GM12865 (cell line): ENCODE measurements around the gene HIPK2.

Experiments used
- DNase-seq: peaks from one replicate; pipeline ENCODE4 v3.0.0; 2010; ENCODE audit warnings: low read depth
- H3K4me3 ChIP-seq: 2 replicates; pipeline ENCODE4 v1.5.1; 2011; ENCODE audit warnings: mild to moderate bottlenecking, low read depth, low read length, control low read depth
- TF ChIP-seq, protein P1 (sequence below): IDR thresholded peaks from 2 replicates; pipeline ENCODE4 v1.5.1; 2011; ENCODE audit warnings: low read length, control low read depth, low read depth, inconsistent platforms; ENCODE audit not compliant: insufficient read depth; ENCODE audit errors: missing control alignments

HIPK2 gene

DNA sequence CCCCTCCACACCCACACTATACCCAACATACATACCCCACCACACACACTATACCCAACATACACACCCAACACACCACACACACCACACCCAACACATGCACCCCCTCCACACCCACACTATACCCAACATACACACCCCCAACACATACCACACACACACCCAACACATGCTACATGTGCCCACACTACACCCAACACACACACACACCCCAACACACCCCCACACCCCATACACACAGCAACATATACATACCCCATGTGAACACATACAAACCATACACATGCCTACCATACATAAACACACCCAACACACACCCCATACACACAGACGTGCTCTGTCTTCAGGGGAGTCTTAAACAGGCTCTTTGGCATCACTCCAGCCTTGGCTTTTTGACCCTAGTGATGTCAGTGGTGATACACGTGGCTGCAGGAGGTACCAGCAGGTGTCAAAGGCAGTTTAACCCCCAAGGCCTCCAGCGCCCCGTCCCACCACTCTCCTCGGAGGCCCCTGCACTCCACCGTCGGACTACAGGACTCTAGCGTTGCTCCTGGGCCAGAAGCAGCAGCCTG, 73.4 kb downstream of the HIPK2 start:
- TF ChIP-seq, protein P1, sequence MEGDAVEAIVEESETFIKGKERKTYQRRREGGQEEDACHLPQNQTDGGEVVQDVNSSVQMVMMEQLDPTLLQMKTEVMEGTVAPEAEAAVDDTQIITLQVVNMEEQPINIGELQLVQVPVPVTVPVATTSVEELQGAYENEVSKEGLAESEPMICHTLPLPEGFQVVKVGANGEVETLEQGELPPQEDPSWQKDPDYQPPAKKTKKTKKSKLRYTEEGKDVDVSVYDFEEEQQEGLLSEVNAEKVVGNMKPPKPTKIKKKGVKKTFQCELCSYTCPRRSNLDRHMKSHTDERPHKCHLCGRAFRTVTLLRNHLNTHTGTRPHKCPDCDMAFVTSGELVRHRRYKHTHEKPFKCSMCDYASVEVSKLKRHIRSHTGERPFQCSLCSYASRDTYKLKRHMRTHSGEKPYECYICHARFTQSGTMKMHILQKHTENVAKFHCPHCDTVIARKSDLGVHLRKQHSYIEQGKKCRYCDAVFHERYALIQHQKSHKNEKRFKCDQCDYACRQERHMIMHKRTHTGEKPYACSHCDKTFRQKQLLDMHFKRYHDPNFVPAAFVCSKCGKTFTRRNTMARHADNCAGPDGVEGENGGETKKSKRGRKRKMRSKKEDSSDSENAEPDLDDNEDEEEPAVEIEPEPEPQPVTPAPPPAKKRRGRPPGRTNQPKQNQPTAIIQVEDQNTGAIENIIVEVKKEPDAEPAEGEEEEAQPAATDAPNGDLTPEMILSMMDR = no peak
- peak; percentile 36 for DNase-seq
- 0 out of 2 replicates have a peak overlapping the region, but pooled peaks have one; percentile 0 for H3K4me3 ChIP-seq

DNA sequence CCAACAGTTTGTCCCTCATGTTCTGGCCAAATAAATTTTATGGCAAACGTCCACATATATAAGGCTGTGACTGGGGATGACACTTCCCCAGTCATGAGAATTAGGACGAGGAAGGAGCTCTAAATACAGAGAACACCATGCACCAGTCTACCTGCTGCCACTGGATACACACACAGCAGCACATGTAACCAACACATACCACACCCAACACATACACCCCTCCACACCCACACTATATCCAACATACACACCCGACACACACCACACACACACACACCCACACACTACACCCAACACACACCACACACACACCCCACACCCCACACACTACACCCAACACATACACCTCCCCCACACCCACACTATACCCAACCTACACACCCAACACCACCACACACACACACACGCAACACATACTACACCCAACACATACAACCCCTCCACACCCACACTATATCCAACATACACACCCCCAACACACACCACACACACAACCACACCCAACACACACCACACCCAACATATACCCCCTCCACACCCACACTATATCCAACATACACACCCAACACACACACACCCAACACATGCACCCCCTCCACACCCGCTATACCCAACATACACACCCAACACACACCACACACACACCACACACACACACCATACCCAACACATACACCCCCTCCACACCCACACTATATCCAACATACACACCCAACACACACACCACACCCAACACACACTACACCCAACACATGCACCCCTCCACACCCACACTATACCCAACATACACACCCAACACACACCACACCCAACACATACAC, 74.1 kb downstream of the HIPK2 start:
- TF ChIP-seq, protein P1 = no peak
- DNase-seq = peak; percentile 80
- peak overlapping the region; percentile 11; the same call in 1 of the 2 replicates for H3K4me3 ChIP-seq

DNA sequence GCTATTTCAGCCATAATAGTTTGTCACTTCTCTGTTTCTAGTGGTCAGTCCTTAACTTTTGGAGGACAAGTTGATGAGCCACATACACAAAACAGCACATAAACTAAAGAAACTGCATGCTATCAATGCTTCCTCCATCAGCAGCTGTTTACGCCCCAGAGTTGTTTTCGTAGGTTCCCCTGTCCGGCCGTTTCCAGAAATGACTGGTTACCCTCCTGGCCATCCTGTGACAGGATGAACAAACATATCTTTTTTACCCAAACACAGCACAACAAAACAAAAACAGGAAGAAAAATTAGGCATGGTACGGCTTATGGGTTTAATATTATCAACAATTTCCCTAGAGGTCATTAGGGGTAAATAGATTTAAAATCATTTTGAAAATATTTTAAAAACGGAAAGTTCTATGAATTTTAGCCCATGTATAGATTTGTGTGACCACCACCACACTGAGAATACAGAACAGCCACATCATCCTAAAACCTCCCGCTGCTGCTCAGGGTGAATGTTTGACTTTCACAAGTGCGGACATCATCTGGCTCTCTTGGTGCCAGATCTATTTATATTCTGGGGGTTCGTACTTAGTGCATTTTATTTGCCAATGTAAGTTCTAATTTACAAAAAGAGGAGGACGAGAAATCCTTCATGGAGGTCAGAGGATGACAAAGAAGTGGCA, 74.8 kb downstream of the HIPK2 start:
- DNase-seq = peak; percentile 96
- H3K4me3 ChIP-seq = peak overlapping the region; percentile 11; the same call in 1 of the 2 replicates
- TF ChIP-seq, protein P1 = no peak

DNA sequence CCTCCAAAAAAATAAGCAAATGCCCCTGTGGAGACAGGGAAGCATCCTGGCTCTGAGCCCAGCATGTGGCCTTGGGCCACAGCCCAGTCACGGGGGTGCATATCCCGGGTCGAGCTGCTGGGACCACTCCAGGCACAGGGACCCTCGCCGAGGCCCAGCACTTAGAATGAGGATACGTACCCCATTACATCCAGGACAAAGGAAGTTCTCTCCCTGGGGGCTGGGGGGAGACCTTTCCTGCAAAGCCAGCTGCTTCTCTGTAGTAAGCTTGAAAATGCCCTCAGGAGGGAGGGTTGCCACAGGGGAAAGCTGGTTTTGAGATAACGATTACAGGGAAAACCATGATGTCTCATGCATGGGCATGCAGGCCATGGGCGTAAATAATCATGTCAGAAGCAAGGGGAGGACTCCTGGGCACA, 75.5 kb downstream of the HIPK2 start:
- H3K4me3 ChIP-seq = no peak overlapping the region
- TF ChIP-seq, protein P1 = no peak
- DNase-seq = no peak

DNA sequence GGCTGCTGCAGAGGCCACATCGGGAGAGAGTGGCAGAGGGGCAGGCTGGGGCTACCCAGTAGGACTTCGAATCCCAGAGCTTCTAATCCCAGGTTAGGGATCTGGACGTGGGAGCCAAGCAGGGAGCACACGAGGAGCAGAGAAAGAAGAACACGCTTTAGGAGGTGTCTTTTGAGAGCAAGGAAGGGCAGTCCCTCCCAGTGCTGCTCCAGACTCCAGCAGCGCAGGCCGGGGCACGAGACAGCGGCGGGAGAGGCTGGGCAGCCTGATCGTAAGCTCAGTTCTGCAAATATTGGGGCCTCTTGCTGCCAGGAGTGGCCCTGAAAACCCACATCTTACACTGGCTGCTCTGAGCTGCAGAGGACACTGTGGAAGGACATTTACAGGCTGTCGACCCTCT, 75.9 kb downstream of the HIPK2 start:
- TF ChIP-seq, protein P1 = no peak
- DNase-seq = no peak
- no peak overlapping the region for H3K4me3 ChIP-seq

DNA sequence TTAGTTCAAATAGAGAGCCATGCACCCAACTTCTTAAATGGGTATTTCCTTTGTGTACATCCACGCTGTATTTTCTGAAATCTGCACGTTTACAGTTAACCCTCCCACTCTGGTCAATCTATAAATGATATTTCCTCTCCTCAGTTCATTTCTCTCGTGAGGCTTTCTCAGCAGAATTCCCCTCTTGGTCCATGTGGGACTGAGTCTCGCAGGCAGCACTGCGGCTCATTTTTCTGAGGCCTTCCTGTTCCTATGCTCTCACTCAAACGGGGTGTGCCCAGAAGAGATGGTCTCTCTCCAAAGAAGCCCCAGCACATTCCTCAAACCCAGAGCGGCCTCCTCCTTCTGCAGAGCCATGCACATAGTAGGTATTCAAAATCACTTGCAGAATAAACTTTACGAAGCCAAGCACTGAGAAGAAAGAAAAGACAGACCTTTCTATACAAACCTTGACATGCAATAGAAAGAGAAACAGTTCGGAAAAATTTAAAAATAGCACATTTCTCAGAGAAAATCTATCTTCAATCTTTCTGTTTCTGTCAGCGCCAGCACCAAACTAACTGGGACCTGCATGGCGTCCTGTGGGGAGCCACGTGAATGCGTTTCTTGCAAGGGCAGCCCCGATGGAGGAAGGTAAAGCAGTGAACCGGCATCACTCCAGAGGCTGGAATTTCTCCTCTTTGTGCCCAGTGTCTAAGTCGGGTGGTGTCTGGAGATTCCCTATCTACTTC, 77.1 kb downstream of the HIPK2 start:
- peak overlapping the region; percentile 49 for H3K4me3 ChIP-seq
- DNase-seq = peak; percentile 80
- TF ChIP-seq, protein P1 = no peak
